Effector memory CD8-positive, alpha-beta T cell (primary cell): Measurements from ENCODE around the gene ADAMTS2.

ENCODE experiments used
- ATAC-seq: fragments of 150-1000 bp; cut with Tn5 transposase; replicated peaks from 2 replicates; pipeline ENCODE4 v1.10.0; 2021; ENCODE audit warnings: mild to moderate bottlenecking, moderate library complexity
- DNase-seq, 3 experiments: peaks; one replicate each; pipeline ENCODE4 v3.0.0; 2021
- H3K27ac Mint-ChIP-seq, 2 donors: one replicate each; pipeline ENCODE4 v1.8.0; 2022; ENCODE audit warnings: mild to moderate bottlenecking in 2 of 2, mixed read lengths in 2 of 2, moderate library complexity in 2 of 2
- H3K27me3 Mint-ChIP-seq, 2 donors: one replicate each; pipeline ENCODE4 v1.8.0; 2022; ENCODE audit warnings: mixed read lengths in 2 of 2
- H3K36me3 Mint-ChIP-seq: one replicate; pipeline ENCODE4 v1.8.0; 2022; ENCODE audit warnings: mild to moderate bottlenecking, moderate library complexity, mixed read lengths; ENCODE audit not compliant: insufficient read depth
- H3K4me1 Mint-ChIP-seq, 2 donors: one replicate each; pipeline ENCODE4 v1.8.0; 2022; ENCODE audit warnings: low read depth in 2 of 2, mixed read lengths in 2 of 2
- H3K4me3 Mint-ChIP-seq, 2 donors: one replicate each; pipeline ENCODE4 v1.8.0; 2022; ENCODE audit warnings: mild to moderate bottlenecking in 2 of 2, mixed read lengths in 2 of 2, moderate library complexity in 2 of 2
- H3K9me3 Mint-ChIP-seq, 2 donors: one replicate each; pipeline ENCODE4 v1.8.0; 2022; ENCODE audit warnings: mixed read lengths in 2 of 2

The ADAMTS2 gene

DNA sequence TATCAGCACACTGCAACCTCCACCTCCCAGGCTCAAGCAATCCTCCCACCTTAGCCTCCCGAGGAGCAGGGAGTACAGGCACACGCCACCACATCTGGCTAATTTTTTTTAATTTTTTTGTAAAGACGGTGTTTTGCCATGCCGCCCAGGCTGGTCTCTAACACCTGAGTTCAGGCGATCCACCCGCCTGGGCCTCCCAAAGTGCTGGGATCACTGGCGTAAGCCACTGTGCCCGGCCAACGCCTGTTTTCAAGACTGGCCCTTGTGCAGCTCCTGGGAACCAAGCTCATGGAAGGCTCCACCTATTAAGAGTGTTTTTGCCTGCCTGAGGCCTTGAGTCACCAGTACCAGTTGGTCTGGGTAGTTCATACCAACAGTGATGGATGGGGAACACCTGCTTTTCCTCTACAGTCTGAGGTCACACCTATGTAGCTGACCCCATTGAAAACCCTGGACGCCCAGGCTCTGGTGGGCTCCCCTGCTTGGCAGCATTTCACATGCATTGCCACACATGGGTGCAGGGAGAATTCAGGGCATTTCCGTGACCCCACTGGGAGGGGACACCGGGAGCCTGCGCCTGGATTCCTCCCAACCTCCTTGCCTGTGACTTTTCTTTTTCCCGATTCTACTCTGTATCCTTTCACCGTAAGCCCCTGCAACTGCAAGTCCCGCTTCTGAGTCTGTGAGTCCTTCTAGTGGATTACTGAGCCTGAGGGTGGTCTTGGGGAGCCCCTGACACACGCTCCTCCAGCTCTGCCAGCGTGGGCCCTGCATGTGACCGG is 221.6 kb downstream of the ADAMTS2 start:
- ATAC-seq (no peak), DNase-seq (no peak)
- H3K36me3 Mint-ChIP-seq, result no peaks in the 10 kb centered on the region
- H3K27me3 Mint-ChIP-seq, result peaks cover 0 to 18% of the 10 kb centered on the region in 2 donors
- no peak overlapping the region for H3K4me3 Mint-ChIP-seq
- no peaks in the 10 kb centered on the region for H3K9me3 Mint-ChIP-seq
- H3K27ac Mint-ChIP-seq, result no peak overlapping the region
- no peaks in the 10 kb centered on the region for H3K4me1 Mint-ChIP-seq

DNA sequence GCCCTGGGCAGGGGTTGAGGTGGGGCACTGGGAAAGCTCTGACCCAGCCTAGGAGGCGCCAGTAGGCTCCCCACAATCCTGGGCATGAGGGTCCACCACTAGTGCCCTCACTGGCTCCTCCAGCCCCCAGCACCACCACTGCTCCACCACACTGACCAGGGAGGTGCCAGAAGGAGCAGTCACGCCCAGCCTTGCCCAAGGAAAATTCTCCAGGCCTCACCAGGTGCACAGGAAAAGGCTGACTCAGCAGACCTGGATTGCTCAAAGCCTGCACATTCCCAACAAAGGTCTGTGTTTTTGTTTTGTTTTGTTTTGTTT is 222.2 kb downstream of the ADAMTS2 start:
- no peak for DNase-seq
- Mint-ChIP-seq H3K4me3 (no peak overlapping the region), H3K27me3 (peaks cover 0 to 15% of the 10 kb centered on the region in 2 donors), H3K4me1 (no peaks in the 10 kb centered on the region), H3K9me3 (no peaks in the 10 kb centered on the region), H3K36me3 (no peaks in the 10 kb centered on the region), H3K27ac (no peak overlapping the region)
- no peak for ATAC-seq

DNA sequence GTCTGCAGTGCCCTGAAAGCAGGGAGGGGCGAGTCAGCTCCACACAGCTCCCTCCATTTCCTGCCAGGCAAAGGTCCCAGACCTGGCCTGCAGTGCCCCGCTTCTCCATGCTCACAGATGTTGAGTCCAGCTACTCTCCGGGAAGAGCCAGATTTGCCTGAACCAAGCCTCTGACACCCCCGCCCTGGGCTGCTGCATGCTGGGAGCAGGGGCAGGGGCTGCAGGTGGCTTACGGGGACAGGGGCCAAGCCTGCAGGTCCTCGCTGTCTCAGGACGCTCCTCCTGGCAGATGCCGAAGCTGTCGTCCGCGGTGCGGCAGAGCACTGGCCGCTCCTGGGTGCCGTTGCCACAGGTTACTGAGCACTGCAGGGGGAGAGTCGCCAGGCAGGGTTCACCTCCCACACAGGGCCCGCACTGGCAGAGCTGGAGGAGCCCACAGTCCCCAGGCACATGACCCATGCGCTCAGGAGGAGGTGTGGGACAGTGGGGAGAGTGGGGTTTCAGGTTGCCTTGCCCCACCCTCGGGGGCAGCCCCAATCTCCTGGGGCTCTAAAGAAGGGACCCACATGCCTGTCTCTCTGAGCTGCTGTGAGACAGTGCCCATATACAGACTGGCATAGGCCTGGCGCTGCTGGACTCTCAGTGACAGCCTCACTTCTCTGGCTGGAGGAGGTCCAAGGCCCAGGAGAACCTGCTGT is 222.7 kb downstream of the ADAMTS2 start:
- no peaks in the 10 kb centered on the region for H3K4me1 Mint-ChIP-seq
- H3K9me3 Mint-ChIP-seq, result no peaks in the 10 kb centered on the region
- peaks cover 0 to 10% of the 10 kb centered on the region in 2 donors for H3K27me3 Mint-ChIP-seq
- H3K4me3 Mint-ChIP-seq, result no peak overlapping the region
- ATAC-seq, result no peak
- H3K36me3 Mint-ChIP-seq, result no peaks in the 10 kb centered on the region
- DNase-seq, result no peak
- no peak overlapping the region for H3K27ac Mint-ChIP-seq

DNA sequence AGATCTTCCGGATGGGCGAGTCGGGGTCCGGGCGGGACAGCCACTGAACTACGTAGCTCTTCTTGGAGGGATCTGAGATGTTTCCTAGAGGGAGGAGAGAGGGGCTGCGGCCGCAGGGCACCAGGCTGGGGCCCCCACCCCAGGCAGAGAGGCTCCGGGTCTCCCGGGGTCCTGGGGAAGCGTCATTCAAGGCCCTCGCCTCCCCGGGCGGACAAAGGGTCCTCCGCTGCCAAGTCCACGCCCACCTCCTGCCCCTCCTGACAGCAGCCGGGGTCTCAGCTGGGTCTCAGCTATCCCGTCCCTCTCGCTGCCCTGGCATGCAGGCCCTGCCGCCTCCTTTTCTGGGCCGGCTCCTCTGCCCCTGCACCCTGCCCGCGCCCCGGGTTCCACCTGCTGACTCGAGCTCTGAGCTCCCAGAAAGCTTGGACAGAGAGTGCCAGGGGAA is 223.6 kb downstream of the ADAMTS2 start:
- no peak overlapping the region for H3K27ac Mint-ChIP-seq
- H3K4me3 Mint-ChIP-seq, result no peak overlapping the region
- peaks cover 0 to 11% of the 10 kb centered on the region in 2 donors for H3K27me3 Mint-ChIP-seq
- no peaks in the 10 kb centered on the region for H3K9me3 Mint-ChIP-seq
- no peaks in the 10 kb centered on the region for H3K4me1 Mint-ChIP-seq
- DNase-seq, result no peak
- no peak for ATAC-seq
- no peaks in the 10 kb centered on the region for H3K36me3 Mint-ChIP-seq

DNA sequence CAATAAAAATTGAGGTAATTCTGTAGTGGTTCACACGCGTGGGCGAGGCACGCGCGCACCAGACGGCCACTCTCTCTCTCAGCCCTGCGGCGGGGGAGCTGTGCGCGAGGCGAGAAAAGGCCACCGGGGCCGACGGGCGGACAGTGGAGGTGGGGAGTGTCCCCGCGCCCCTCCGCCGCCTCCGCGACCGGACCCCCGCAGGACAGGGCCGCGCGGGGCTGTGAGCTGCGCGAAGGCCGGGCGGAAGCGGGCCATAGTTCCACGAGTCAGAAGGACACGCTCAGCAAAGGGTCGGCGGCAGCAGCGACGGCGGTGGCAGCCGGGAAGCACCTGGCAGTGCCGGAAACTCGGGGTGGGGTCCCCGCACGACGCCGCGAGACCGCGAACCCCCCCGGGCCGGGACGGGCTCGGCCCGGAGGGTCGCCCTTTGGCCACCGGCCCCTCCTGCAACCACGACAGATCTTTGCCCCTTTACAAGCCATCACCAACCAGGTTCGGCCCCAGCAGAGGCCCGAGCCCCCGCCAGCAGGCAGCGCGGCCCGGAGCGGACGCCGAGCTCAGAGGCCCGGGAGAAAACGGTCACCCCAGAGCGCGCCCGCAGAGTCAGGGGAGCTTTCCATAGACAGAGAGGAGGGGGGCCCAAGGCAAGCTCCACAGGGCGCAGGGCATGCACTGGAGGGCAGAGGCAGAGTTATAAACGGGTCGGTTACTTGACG is 224.2 kb downstream of the ADAMTS2 start:
- no peak for ATAC-seq
- DNase-seq, result no peak
- Mint-ChIP-seq H3K9me3 (no peaks in the 10 kb centered on the region), H3K4me1 (no peaks in the 10 kb centered on the region), H3K27ac (no peak overlapping the region), H3K36me3 (no peaks in the 10 kb centered on the region), H3K4me3 (no peak overlapping the region), H3K27me3 (peaks cover 0 to 16% of the 10 kb centered on the region in 2 donors)

DNA sequence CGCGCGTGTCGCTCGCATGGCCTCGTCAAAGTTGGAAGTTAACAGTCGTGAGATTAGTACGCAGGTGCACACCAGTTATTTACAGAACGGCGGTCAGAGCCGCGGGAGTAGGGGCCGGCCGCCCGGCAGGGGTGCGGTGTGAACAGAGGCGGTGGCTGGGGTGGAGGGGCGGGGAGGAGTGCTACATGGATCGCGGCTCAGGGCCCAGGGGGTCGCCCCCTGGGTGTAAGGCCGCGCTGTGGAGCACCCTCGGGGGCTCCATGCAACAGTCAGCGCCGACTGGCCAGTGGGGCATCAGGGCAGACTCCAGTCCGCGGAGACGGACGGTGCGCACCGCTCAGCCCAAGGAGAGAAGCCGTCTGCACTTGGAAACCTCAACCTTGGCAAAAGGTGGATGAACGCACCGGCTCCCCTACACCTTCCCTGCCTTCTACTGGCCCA is 224.8 kb downstream of the ADAMTS2 start:
- Mint-ChIP-seq H3K4me3 (no peak overlapping the region), H3K36me3 (no peaks in the 10 kb centered on the region), H3K4me1 (no peaks in the 10 kb centered on the region), H3K9me3 (no peaks in the 10 kb centered on the region), H3K27me3 (peaks cover 0 to 16% of the 10 kb centered on the region in 2 donors), H3K27ac (no peak overlapping the region)
- no peak for DNase-seq
- no peak for ATAC-seq

DNA sequence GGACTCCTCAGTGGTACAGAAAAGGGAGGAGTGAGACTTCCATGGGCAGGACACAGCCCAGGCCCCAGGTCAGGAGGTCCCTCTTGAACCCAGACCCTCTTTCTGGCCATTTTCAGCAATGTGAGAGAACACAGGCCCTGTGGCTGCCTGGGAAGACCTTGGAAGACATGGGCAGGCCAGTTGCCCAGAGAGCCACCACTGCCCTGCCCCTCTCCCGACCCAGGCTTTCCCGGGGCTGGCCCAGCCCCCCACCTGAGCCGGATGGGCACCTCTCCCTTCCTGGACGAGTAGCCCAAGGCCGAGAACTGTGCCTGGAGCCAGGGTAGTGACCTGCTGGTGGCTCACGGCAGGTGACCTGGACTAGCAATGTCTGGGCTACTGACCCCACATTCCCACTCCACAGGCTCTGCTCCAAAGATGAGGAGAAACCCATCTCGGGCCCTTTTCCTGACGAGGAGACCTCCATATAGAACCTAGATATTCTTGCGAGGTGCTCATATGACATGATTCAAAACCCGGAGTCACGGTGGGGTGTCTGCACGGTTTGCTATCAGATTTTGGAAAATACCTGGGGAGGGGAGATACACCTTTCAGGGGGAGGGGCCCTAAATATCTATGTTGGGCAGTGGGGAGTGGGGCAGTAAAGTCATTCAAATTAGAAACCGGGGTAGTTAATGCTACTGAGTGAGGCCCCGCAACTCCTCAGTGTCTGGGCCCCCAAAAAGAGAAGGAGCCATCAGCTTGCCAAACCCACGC is 225.7 kb downstream of the ADAMTS2 start:
- H3K9me3 Mint-ChIP-seq, result peaks cover 4 to 8% of the 10 kb centered on the region in 2 donors
- H3K36me3 Mint-ChIP-seq, result no peaks in the 10 kb centered on the region
- DNase-seq (no peak), ATAC-seq (no peak)
- no peaks in the 10 kb centered on the region for H3K4me1 Mint-ChIP-seq
- peaks cover 0 to 15% of the 10 kb centered on the region in 2 donors for H3K27me3 Mint-ChIP-seq
- H3K27ac Mint-ChIP-seq, result no peak overlapping the region
- no peak overlapping the region for H3K4me3 Mint-ChIP-seq

DNA sequence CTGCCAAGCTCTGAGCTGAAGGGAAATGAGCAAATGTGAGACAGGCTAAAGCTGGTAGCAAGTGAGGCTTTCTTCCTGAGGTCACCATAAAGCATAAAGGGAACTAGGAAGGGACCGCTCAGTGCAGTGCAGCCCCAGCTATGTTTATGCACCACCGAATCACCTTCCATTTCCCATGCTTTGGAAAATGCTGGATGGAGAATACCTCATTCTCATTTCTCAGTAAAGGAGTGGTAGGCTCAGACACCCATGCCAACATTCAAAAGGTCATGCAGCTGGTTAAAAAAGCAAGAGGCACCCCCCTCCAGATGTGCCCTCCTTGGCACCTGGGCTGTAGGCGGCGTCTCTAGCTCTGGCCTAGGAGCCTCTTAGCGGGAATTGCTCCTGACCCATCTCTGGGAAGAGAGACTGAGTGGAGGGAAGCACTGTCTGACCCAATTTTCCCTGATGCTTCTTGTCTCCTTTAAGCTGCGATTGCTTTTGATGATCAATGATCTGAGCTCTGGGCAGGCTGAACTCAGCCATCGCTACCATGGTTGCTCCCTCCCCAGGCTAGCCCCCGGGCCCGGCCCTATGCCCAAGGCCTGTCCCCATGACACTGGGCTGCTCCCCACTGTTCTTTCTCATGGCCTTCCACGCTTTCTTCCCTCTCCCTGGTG is 226.4 kb downstream of the ADAMTS2 start:
- ATAC-seq, result no peak
- H3K4me3 Mint-ChIP-seq, result no peak overlapping the region

DNA sequence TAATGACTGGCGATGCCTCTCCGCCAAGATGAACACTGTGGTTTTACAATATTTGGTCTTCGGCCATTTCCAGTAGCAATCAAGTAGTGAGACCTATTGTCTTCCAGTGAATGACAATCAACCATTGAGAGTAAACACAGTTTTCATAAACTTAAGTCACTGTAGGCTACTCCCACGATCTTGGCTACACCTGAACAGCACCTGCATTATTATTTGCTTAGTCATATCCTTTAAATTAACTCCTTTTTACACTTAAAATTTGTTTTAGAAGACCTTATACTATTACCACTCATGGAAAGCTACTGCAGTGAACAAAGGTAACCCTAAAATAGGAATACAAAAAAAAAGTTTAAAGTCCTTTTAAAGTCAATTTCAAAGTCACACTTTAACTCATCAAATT is 226.9 kb downstream of the ADAMTS2 start:
- ATAC-seq (no peak), DNase-seq (no peak)
- no peak overlapping the region for H3K27ac Mint-ChIP-seq
- no peak overlapping the region for H3K4me3 Mint-ChIP-seq
- H3K4me1 Mint-ChIP-seq, result no peaks in the 10 kb centered on the region
- peaks cover 9 to 17% of the 10 kb centered on the region in 2 donors for H3K9me3 Mint-ChIP-seq
- H3K27me3 Mint-ChIP-seq, result peaks cover 0 to 7% of the 10 kb centered on the region in 2 donors
- H3K36me3 Mint-ChIP-seq, result no peaks in the 10 kb centered on the region

More for the DNA sequence above, 226.4 kb downstream of the ADAMTS2 start:
- Mint-ChIP-seq H3K27me3 (peaks cover 0 to 8% of the 10 kb centered on the region in 2 donors), H3K27ac (no peak overlapping the region), H3K4me1 (no peaks in the 10 kb centered on the region), H3K9me3 (peaks cover 4 to 11% of the 10 kb centered on the region in 2 donors), H3K36me3 (no peaks in the 10 kb centered on the region)
- DNase-seq, result no peak

DNA sequence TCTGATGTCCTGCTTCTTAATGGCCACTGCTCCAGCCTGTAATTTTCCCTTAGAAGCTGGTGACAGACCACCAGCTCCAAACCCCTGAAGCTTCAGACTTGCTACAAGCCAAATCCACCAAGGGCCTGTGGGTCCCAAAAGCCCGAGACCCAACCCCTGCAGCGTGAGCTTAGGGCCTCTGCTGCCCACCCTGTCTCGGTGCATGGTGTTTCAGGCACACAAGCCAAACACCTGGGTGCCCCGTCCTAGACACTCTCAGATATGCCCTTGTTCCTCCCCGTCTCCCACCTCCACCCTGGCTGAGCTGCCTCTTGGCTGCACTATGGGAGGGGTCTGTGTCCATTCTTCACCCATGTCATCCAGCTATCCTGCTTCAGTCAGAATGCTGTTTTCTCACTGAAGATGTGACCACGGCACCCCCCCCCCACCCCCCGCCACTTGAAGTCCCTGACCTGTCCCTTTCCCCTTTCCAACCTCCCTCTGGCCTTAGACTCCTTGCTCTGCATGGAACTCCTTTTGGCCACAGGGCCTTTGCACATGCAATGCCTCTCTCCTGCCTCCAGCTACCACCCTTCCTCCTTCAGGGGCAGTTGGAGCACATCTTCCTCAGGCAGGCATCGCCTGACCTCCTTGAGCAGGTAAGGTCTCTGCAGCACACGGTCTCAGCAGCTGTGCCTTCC is 229.3 kb downstream of the ADAMTS2 start:
- H3K27ac Mint-ChIP-seq, result no peak overlapping the region
- H3K4me3 Mint-ChIP-seq, result no peak overlapping the region
- peaks cover 10 to 23% of the 10 kb centered on the region in 2 donors for H3K9me3 Mint-ChIP-seq
- DNase-seq (no peak), ATAC-seq (no peak)
- H3K27me3 Mint-ChIP-seq, result peaks cover 0 to 7% of the 10 kb centered on the region in 2 donors
- no peaks in the 10 kb centered on the region for H3K36me3 Mint-ChIP-seq
- H3K4me1 Mint-ChIP-seq, result peaks cover 0 to 1% of the 10 kb centered on the region in 2 donors

DNA sequence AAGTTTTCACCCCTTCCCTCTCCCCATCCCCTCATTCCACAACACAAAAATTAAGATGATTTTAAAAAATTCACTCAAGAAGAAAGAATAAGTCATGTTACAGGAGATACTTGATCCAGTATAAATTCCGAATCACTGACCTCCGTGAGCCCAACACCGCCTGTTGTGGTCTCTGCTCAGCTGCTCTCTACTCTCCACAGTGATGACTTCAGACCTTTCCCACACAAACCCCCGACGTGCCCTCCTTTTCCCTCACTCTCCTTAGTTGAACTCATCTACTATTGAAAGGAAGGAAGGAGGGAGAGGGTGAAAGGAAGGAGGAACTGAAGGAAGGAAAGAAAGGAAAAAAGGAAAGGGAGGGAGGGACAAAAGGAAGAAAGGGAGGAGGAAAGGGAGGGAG is 230.0 kb downstream of the ADAMTS2 start:
- H3K4me1 Mint-ChIP-seq, result peaks cover 0 to 1% of the 10 kb centered on the region in 2 donors
- H3K27me3 Mint-ChIP-seq, result peaks cover 0 to 7% of the 10 kb centered on the region in 2 donors
- ATAC-seq (no peak), DNase-seq (no peak)
- H3K27ac Mint-ChIP-seq, result no peak overlapping the region
- no peak overlapping the region for H3K4me3 Mint-ChIP-seq
- peaks cover 10 to 23% of the 10 kb centered on the region in 2 donors for H3K9me3 Mint-ChIP-seq
- no peaks in the 10 kb centered on the region for H3K36me3 Mint-ChIP-seq

DNA sequence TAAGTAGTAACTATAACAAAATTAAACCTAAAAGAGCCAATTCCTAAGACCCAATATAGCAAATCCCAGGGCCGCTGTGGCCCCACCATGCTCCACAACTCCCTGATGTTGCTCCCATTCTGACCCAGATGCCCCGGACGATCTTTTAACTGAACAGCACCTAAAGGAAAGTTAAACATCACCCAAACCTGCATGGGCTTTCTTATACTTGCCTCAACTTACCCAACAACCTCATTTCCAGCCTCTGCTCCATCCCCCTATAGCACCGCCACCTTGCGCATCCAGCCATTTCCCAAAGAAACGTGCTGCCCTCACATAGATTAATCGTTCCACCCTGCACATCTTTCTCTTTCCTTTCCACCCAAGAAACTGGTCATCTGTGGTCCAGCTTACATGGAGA is 230.5 kb downstream of the ADAMTS2 start:
- DNase-seq, result no peak
- no peak for ATAC-seq
- peaks cover 10 to 23% of the 10 kb centered on the region in 2 donors for H3K9me3 Mint-ChIP-seq
- H3K36me3 Mint-ChIP-seq, result no peaks in the 10 kb centered on the region
- H3K27ac Mint-ChIP-seq, result no peak overlapping the region
- peaks cover 0 to 1% of the 10 kb centered on the region in 2 donors for H3K4me1 Mint-ChIP-seq
- H3K27me3 Mint-ChIP-seq, result peaks cover 0 to 7% of the 10 kb centered on the region in 2 donors
- no peak overlapping the region for H3K4me3 Mint-ChIP-seq
